Measurements from ENCODE around the gene BLM.

The BLM gene

GRCh38 chr15:90691982-90692773, 25.0 kb upstream of the BLM start:
- no peak for DNase-seq

- DNase-seq = no peak
Measured at GRCh38 chr15:90694987-90695386, 22.2 kb upstream of the BLM start.

- no peak for DNase-seq
Measured at GRCh38 chr15:90697175-90697574, 20.0 kb upstream of the BLM start.

DNA sequence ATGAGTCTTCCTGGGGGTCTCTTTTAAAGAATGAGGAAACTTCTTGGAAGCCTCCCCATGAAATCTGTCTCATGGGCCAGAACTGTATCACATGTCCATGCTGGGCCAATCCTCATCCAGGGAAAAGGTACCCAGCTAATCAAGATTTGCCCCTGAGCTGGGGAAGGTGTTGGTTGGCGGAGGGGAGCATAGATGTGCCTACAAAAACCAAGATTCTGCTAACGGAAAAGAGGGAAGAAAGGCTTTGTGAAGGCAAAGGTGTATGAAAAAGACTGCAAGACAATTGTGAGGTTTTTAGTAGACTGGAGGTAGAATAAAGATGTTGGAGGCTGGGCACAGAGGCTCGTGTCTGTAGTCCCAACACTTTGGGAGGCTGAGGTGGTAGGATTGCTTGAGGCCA, 18.5 kb upstream of the BLM start:
- DNase-seq = no peak

DNA sequence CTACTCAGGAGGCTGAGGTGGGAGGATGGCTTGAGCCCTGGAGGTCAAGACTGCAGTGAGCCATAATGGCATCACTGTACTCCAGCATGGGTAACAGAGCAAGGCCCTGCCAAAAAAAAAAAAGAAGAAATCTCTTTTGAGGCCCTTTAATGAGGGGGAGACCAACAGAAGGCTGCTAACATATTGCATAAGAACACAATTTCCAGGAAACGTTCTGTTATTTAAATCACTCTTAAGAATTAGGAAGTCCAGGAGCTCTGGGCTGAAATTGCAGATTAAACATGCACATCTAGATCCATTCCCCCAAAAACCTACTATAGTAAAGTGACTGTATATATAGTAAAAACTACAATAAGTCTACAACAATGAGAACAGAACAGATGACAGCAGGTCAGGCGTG, 16.1 kb upstream of the BLM start:
- DNase-seq = no peak

DNA sequence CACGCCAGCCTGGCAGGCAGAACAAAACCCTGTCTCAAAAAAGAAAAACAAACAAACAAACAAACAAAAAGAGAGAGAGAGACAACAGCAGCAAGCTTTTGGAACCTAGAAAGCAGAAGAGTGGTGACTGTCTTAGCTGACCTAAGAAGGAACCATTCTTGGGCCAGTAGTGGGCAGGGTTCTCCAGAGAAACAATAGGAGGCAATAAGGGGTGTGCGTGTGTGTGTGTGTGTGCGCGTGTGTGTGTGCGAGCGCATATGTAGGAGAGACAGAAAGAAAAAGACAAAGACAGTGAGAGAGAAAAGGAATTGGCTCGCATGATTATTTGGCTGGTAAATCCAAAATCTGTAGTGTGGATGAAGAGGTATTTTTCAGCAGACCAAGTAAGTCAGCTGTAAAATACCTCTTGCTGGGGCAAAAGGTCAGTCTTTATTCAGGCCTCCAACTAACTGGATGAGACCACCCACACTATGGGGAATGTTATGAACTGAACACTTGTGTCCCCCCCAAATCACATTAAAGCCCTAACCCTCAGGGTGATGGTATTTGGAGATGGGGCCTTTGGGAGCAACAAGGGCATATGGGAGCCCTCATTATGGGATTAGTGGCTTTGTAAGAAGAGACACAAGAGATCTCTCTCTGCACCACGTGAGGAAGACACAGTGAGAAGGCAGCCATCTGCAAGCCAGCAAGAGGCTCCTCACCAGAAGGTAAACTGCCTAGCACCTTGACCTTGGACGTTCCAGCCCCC, 15.1 kb upstream of the BLM start:
- no peak for DNase-seq

DNA sequence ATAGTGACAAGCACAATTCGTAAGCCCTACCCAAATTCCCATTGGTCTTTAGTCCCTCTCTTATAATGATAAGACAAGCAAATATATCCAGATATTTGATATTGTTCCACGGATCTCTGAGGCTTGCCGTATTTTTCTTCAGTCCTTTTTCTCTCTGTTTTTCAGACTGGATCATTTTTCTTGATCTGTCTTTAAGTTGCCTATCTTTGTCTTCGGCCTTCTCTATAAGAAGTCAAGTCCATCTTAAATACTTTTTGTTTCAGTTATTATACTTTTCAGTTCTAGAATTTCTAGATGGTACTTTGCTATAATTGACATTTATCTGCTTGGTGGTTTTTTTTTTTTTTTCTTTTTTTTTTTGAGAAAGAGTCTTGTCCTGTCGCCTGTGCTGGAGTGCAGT, 13.7 kb upstream of the BLM start:
- no peak for DNase-seq

- DNase-seq = no peak
Measured at GRCh38 chr15:90705212-90705611, 11.9 kb upstream of the BLM start.

DNA sequence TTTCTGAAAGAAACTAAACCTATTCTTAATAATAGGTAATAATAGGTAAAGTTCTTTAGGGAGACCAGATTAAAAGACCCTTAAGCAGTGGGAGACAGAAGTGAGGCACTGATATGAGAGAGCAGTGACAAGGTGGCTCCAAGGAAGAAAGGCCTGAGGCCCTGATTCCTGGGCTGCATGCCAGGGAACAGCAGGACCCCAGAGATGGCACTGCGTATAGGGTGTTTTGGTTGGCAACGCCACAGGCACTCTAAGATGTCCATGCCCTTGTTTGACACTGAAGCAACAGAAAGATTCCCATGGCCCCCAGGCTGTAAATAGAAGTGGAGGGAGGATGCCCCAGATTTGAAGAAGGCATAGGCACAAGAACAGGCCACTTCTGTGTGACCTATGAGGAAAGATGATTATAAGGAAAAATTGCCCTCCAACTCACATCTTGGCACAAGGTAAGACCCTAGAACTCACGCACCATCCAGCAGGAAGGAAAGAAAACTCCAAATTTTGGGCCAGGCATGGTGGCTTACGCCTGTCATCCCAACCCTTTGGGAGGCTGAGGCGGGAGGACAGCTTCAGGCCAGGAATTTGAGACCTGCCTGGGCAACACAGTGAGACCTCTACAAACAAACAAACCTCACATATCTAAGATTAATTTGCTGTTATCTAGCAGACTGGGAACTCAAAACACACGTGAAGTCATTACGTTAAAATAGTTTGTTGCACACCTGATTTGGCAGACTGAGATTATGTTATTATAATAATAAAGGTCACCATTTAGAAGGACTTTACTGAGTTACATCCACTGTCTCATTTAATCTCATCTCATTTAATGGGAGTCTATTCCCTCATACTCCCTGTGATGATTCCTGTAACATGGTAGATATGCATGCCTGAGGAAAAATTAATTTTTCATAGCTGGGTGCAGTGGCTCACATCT, 10.5 kb upstream of the BLM start:
- no peak for DNase-seq

- DNase-seq = no peak
Measured at GRCh38 chr15:90707489-90707888, 9.7 kb upstream of the BLM start.

DNA sequence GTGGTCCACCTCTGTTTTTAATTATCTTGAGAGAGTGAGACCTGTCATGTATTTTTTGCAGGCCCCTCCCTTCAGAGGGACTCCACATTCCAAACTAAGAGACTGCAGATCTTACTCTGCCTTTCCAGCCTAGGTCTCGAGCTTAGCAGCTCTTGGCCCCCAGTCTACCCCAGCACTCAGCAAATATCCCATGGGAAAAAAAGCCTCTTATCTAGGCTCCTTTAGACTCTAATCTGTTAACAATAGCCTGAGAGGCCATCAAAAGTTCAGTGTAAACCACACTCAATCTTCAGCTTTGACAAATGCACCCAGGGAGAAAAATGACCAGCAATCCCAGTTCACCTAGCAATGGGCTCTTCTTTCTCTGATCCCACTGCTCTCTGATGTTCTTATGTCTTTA, 8.6 kb upstream of the BLM start:
- no peak for DNase-seq

DNA sequence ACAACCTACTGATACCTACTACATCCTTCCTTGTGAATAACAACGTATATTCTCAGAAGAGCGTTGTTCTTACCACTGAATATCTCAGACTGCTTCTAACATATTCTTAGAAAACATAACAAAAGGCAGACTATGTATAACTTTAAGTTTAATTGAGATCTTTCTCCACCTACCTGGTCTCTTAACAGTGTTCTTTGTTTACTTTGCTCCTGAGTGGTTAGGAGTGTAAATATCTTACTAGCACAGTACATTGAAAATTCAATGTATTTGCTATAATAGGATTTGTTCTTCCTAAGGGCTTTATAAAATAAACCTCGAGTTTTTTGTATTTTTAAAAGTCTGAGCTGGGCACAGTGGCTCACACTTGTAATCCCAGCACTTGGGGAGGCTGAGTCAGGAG, 7.9 kb upstream of the BLM start:
- no peak for DNase-seq

GRCh38 chr15:90710436-90711027, 6.6 kb upstream of the BLM start:
- no peak for DNase-seq

GRCh38 chr15:90711418-90711824, 5.7 kb upstream of the BLM start:
- no peak for DNase-seq

- no peak for DNase-seq
Measured at GRCh38 chr15:90711842-90712241, 5.3 kb upstream of the BLM start.

DNA sequence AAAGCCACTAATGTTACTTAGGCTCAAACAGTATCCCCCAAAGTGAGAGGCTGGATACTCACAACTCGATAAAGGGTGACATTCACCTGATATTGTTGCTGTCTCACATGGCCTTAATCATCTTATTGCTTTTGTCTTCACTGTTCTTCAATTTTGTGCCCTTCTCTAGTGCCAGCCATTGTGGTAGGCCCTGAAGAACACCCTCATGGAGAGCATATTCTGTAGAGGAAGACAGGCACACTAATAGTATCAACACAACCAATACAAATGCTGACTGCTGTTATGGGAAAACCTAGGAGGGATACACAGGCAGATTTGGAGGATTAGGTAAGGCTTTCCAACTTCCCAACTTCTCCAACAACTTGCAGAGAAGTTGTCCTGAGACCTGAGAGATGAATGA, 4.1 kb upstream of the BLM start:
- no peak for DNase-seq

DNA sequence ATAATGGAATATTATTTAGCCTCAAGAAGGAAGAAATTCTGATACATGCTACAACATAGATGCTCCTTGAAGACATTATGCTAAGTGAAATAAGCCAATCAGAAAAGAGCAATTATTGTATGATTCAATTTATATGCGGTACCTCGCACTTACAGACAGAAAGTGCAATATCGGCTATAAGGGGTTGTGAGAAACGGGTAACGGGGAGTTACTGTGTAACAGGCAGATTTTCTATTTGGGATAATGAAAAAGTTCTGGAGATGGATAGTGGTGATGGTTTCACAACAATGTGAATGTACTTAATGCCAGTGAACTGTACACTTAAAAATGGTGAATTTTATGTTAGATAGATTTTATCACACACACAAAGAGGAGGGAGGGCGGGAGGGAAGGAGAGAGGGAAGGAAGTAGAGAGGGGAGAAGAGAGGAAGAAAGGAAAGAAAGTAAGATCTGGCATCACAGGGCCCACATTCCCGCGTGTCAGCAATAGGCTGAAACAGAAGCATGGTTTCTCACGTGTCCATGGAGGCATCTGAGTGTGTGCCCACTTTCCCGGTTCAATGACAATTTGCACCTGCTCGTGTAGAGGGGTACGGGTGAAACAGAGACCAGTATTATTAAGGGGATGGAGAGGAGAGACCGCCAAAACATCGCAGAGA, 700 bp upstream of the BLM start:
- no peak for DNase-seq

DNA sequence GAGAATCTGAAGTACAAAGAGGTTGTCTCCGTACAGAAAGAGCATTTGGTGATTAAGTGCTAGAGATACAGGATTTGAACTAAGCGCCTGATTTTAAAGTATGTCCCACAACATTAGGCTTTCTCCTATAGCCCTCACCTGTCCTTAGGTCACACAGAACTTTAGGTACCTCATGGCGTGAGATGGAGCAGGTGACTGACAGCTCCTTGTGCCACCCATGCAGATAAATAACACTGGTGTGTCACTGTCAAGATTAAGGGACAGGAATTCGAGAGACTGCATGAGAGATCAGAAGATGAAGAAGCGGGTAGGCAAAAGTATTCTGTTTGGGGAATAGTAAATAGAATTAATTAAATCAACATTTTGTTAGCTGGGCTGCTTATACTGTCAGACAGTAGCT, 1.1 kb downstream of the BLM start:
- no peak for DNase-seq

DNA sequence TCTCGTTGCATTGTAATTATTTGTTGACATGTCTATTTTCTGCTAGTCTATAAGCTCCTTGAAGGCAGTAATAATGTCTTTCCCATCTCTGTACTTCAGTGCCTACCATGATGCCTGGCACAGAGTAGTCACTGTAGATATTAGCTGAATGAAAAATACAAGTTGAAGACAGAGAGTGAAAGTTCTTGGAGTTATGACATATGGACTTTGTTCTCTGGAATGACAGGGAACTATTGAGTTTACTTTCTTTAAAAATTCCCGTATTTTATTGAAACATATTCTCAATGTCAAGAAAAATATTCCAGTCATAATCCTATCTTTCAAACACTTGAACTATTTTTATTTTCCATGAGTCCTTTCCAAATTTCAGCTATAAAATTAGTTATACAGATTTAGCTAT, 3.0 kb downstream of the BLM start:
- no peak for DNase-seq

GRCh38 chr15:90729261-90729660, 12.1 kb downstream of the BLM start:
- DNase-seq = no peak

- no peak for DNase-seq
Measured at GRCh38 chr15:90730290-90730689, 13.1 kb downstream of the BLM start.

DNA sequence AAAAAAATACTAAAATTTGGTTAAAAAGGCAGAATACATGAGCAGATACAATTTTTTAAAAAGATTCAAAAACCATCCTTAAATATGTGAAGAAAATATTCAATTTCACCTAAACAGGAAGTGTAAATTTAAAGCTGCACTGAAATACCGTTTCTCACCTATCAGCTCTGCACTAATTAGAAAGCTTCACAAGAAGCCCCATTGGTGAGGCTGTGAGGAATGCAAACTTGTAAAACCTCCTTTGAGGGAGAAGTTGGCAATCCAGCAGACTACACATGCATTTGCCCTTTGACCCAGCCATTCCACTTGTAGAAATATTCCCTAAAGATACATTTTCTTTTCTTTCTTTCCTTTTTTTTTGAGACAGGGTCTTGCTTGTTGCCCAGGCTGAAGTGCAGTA, 18.8 kb downstream of the BLM start:
- DNase-seq = no peak

DNA sequence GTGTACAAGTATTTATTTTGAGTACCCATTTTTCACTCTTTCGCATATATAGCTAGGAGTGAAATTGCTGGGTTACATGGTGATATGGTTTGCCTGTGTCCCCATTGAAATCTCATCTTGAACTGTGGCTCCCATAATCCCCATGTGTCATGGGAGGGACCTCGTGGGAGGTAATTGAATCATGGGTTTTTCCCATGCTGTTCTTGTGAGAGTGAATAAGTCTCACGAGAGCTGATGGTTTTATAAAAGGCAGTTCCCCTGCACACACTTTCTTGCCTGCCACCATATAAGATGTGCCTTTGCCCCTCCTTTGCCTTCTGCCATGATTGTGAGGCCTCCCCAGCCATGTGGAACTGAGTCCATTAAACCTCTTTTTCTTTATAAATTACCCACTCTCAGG, 23.4 kb downstream of the BLM start:
- peak; percentile 32 for DNase-seq

Data from stimulated activated CD4-positive, alpha-beta T cell treated with anti-CD3 and anti-CD28 coated beads, Interleukin-1b, Interleukin-23, amount 100 ng/mL, for 48 hours (primary cell).